ENCODE measurements around the gene TMEM269.

DNA sequence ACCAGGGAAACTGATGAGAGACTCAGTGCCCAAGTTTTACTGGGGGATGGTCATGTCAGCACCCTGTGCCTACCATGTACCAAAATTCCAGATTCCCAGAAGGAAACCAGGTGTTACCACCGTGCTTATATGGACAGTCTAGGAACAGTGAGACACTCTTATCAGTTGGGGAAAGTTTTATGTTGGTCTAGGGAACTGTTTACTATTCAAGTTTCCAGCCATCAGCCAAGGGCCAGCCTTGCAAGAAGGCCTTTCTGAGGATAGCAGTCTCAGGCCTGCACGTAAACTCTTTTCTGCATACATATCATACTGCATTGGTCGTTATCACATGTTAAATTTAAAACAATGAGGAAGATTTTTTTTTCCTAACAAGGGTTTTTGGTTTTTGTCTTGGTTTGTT is 12.6 kb downstream of the TMEM269 start:
- no peak for TF ChIP-seq POLR2A (IDR thresholded peaks at IDR 0.05)
- TF ChIP-seq EP300 (IDR thresholded peaks at IDR 0.05), result no peak

All from gastroesophageal sphincter (tissue), 2 donors.